Astrocyte of the spinal cord (primary cell): ENCODE measurements around the gene CENPP.
A peak's percentile ranks its signal among the peaks of the same experiment; 100 is the strongest.

ENCODE experiments used
- DNase-seq: peaks from one replicate; pipeline ENCODE4 v3.0.0; 2011; ENCODE audit warnings: low read depth, low spot score
- H3K4me3 ChIP-seq: 2 replicates; pipeline ENCODE4 v1.5.1; 2011; ENCODE audit warnings: low read depth, mild to moderate bottlenecking, low read length, moderate library complexity
- in situ Hi-C: cut with HindIII; loops from 2 replicates; pipeline ENCODE4 v1.10.0; 2017; ENCODE audit warnings: low sequenced_read_pairs
- TF ChIP-seq, protein P1 (sequence below): IDR thresholded peaks from 2 replicates; pipeline ENCODE4 v1.5.1; 2012; ENCODE audit warnings: low read depth, mild to moderate bottlenecking, low read length, inconsistent platforms

The CENPP gene

GRCh38 chr9:92325269-92325990 is at the start of gene CENPP, which contains the start of gene NOL8:
Gene CENPP, plus strand, starts transcription at chr9:92325953.
Gene NOL8, minus strand, starts transcription at chr9:92325350. Its CDS starts 1,189 bp downstream, at chr9:92324161.
- TF ChIP-seq, protein P1, sequence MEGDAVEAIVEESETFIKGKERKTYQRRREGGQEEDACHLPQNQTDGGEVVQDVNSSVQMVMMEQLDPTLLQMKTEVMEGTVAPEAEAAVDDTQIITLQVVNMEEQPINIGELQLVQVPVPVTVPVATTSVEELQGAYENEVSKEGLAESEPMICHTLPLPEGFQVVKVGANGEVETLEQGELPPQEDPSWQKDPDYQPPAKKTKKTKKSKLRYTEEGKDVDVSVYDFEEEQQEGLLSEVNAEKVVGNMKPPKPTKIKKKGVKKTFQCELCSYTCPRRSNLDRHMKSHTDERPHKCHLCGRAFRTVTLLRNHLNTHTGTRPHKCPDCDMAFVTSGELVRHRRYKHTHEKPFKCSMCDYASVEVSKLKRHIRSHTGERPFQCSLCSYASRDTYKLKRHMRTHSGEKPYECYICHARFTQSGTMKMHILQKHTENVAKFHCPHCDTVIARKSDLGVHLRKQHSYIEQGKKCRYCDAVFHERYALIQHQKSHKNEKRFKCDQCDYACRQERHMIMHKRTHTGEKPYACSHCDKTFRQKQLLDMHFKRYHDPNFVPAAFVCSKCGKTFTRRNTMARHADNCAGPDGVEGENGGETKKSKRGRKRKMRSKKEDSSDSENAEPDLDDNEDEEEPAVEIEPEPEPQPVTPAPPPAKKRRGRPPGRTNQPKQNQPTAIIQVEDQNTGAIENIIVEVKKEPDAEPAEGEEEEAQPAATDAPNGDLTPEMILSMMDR, result no peak
- in situ Hi-C loops, result no loop called here
- peak; percentile 96 for DNase-seq
- H3K4me3 ChIP-seq, result peak within 1 kb of the TSS; percentile 79

- DNase-seq, result no peak
- in situ Hi-C loops, result no loop called here
- no peak overlapping the region for H3K4me3 ChIP-seq
- TF ChIP-seq, protein P1, result no peak
These were observed 49.3 kb upstream of the CENPP start for GRCh38 chr9:92276331-92277032.

DNA sequence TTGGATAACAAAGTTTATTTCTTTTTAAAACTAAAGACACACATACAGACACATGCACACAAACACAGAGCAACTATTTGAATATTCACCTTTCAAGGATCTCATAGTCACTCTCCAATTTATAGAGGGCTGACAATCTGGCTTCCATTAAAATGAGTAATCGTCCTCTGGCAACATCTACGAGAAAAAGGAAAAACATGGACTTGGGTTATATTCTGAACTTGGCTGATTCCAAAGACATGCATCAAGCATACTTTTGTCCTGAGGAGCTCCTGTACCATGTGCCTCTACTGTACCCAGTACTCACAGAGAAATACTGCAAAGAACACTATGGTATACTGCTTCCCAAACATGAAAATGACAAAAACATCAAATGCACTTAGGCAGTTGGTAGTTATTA is 47.6 kb upstream of the CENPP start:
- H3K4me3 ChIP-seq, result no peak overlapping the region
- DNase-seq, result peak; percentile 15
- TF ChIP-seq, protein P1, result no peak
- in situ Hi-C loops, result no loop called here

- in situ Hi-C loops, result no loop called here
These were observed 46.5 kb upstream of the CENPP start for GRCh38 chr9:92279302-92279701.

GRCh38 chr9:92289708-92290390 is 35.9 kb upstream of the CENPP start:
- in situ Hi-C loops, result no loop called here
- DNase-seq, result peak; percentile 16
- TF ChIP-seq, protein P1, result no peak
- H3K4me3 ChIP-seq, result no peak overlapping the region

More at GRCh38 chr9:92279302-92279701, 46.5 kb upstream of the CENPP start:
- no peak overlapping the region for H3K4me3 ChIP-seq
- DNase-seq, result no peak
- TF ChIP-seq, protein P1, result no peak

GRCh38 chr9:92290785-92291429 is 34.8 kb upstream of the CENPP start:
- in situ Hi-C loops, result no loop called here
- no peak for DNase-seq
- TF ChIP-seq, protein P1, result no peak
- H3K4me3 ChIP-seq, result no peak overlapping the region
